RWPE1 (cell line): ENCODE measurements around the gene SLC50A1.
"Not testable (repeated sequence)": the region's sequence is repeated elsewhere in the genome, so short reads cannot be mapped to it uniquely, and the experiment has no call there.

Experiments used
- CTCF ChIA-PET: fragments of 350-600 bp; sonication (Branson Sonifier 250); formaldehyde crosslinking; extraction: SDS; loops from one replicate; lab custom pipeline; 2021; lab: Yijun Ruan, JAX
- POLR2A ChIA-PET: fragments of 400-600 bp; formaldehyde crosslinking; extraction: SDS; loops from one replicate; lab custom pipeline; 2020; ENCODE audit warnings: antibody characterized with exemption; ENCODE audit not compliant: low non-redundant PET; lab: Yijun Ruan, JAX
- DNase-seq: peaks from one replicate; pipeline ENCODE4 v3.0.0; 2012; ENCODE audit warnings: low spot score
- H3K27ac ChIP-seq: fragments of 450-650 bp; 2 replicates; pipeline ENCODE4 v1.5.1; 2017
- TF ChIP-seq, protein P1 (sequence below): fragments of 450-650 bp; conservative IDR thresholded peaks from 2 replicates; pipeline ENCODE4 v1.5.1; 2017; ENCODE audit warnings: low read depth, mild to moderate bottlenecking

The SLC50A1 gene

DNA sequence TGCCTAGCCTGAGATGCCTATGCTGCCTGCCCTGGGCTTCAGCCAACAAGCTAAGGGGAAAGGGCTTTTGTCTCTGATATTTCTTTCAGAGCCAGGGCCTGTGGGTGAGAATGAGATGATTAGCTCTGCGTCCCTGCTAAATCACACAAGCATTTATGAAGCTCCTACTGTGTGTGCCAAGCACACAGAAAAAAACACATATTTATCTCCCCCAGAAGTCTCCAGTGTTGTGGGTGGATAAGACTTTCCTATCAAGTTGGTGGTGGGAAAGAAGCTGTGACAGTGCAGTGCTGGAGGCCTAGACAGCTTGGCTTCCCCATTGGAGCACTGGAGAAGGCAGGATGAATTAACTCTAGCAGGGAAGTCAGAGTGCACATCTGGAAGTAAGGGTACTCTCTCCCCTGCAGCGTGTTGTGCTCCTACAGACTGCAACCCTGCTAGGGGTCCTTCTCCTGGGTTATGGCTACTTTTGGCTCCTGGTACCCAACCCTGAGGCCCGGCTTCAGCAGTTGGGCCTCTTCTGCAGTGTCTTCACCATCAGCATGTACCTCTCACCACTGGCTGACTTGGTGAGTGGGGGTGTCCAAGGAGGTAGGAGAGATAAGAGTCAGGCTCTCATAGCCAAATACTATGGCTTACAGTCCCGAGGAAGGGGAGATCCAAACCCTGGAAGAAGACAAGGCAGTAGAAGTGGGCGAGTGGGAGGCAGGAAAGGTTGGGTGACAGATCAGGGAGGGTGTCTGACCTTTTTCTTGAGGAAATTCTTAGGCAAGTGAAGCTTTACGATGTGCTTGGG, 1.7 kb downstream of the SLC50A1 start:
- DNase-seq: no peak
- ChIA-PET CTCF (interaction anchor here (0.7 to 1.8 kb wide), 4 partner anchors 30 to 864 kb away, joined by 4 to 5 read pairs (median 4); no protein-coding TSS in a partner anchor), POLR2A (interaction anchor here (2.9 kb wide), 1 partner anchor 12 kb away, joined by 14 read pairs; no protein-coding TSS in a partner anchor)
- H3K27ac ChIP-seq: peak overlapping the region; percentile 99
- TF ChIP-seq, protein P1, sequence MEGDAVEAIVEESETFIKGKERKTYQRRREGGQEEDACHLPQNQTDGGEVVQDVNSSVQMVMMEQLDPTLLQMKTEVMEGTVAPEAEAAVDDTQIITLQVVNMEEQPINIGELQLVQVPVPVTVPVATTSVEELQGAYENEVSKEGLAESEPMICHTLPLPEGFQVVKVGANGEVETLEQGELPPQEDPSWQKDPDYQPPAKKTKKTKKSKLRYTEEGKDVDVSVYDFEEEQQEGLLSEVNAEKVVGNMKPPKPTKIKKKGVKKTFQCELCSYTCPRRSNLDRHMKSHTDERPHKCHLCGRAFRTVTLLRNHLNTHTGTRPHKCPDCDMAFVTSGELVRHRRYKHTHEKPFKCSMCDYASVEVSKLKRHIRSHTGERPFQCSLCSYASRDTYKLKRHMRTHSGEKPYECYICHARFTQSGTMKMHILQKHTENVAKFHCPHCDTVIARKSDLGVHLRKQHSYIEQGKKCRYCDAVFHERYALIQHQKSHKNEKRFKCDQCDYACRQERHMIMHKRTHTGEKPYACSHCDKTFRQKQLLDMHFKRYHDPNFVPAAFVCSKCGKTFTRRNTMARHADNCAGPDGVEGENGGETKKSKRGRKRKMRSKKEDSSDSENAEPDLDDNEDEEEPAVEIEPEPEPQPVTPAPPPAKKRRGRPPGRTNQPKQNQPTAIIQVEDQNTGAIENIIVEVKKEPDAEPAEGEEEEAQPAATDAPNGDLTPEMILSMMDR: no peak

DNA sequence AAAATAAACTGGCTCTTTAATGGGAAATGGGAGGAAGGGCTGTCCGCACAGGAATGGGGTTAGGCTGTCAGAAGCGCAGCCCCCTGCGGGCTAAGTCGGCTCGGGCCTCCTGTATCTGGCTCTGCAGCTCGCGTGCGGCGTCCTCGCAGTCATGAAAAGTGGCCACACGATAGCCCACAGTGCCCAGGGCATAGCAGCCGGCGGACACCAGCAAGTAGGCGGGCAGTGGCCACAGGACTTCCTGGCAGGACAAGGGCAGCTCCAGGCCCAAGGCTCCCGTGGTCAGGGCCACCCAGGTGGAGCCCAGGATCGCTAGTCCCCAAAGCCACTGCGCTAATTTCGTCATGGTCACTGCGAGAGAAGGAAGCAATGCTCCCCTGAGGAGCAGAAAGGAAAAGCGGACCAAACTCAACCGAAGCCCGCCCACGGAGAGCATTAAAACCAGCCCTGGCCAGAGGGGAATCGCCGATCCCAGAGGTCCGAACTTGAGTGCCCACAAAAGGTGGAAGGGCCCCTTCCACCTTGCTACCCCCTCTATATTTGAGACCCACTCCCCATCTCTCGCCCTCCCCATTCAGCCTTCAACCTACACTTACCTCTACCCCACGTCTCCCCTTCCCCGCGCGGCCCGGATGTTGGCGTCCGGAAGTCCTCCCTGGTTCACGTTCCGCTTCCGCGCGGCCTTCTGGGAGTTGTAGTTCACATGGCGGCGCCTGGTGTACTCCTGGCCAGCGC, 4.4 kb downstream of the SLC50A1 start, which contains the start of gene DPM3:
TSS of gene DPM3 (minus strand) at position 637 of the 735 bp plus-strand sequence. CDS start at position 346, 291 bp downstream.
- peak within 1 kb of the TSS; percentile 90 for H3K27ac ChIP-seq
- DNase-seq: peak; percentile 69
- TF ChIP-seq, protein P1: no peak
- ChIA-PET CTCF (interaction anchor here (1.2 kb wide), 2 partner anchors 28 to 89 kb away, joined by 3 to 6 read pairs; partner anchors contain the start of gene ADAM15), POLR2A (no interaction called here)

DNA sequence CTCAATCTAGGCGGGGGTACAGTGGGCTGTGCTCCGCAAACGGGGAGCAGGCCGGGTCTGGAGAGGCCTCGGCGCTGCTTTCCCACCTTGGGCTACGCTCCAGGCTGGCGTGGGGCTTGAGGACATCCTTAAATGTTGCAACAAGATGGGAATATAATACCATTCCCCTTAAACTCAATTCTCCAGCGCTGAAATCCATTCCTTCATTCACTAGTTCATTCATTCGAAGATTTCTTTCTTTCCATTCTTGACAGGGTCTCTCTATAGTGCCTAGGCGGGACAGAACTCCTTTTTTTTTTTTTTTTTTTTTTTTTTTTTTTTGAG, 4.9 kb downstream of the SLC50A1 start:
- POLR2A ChIA-PET: no interaction called here
- TF ChIP-seq, protein P1: no peak
- peak overlapping the region; percentile 90 for H3K27ac ChIP-seq
- DNase-seq: no peak
- CTCF ChIA-PET: no interaction called here

DNA sequence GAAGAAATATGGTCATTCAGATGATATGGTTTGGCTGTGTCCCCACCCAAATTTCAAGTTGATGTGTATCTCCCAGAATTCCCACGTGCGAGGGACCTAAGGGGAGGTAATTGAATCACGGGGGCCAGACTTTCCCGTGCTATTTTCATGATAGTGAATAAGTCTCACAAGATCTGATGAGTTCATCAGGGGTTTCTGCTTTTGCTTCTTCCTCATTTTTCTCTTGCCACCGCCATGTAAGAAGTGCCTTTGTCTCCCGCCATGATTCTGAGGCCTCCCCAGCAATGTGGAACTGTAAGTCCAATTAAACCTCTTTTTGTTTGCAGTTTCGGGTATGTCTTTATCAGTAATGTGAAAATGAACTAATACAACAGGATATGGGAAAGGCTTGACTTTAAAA, 6.1 kb downstream of the SLC50A1 start:
- CTCF ChIA-PET: interaction anchor here (0.9 to 1.2 kb wide), 2 partner anchors 50 to 55 kb away, joined by 4 read pairs; no protein-coding TSS in a partner anchor
- DNase-seq: no peak

DNA sequence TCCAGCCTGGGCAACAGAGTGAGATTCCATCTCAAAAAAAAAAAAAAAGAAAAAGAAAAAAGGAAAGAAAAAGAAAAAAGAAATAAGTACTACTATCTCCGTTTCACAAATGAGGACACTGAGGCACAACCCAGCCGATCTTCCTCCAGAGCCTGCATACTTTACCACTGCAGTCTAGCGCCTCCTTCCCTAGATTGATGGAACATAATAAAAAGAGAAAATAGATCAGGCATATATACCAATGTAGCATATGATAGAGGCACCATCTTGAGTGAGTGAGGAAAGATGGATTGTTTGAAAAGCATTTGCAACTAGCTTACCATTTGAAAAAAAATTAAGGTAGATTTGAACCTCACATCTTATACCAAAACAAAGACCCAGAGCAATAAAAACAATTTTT, 9.8 kb downstream of the SLC50A1 start:
- CTCF ChIA-PET: interaction anchor here (0.6 to 2.1 kb wide), 2 partner anchors 22 to 526 kb away, joined by 3 to 9 read pairs; no protein-coding TSS in a partner anchor
- POLR2A ChIA-PET: no interaction called here
- no peak overlapping the region for H3K27ac ChIP-seq
- DNase-seq: no peak
- TF ChIP-seq, protein P1: no peak

More for the DNA sequence above, 6.1 kb downstream of the SLC50A1 start:
- H3K27ac ChIP-seq: no peak overlapping the region
- POLR2A ChIA-PET: no interaction called here
- TF ChIP-seq, protein P1: no peak

DNA sequence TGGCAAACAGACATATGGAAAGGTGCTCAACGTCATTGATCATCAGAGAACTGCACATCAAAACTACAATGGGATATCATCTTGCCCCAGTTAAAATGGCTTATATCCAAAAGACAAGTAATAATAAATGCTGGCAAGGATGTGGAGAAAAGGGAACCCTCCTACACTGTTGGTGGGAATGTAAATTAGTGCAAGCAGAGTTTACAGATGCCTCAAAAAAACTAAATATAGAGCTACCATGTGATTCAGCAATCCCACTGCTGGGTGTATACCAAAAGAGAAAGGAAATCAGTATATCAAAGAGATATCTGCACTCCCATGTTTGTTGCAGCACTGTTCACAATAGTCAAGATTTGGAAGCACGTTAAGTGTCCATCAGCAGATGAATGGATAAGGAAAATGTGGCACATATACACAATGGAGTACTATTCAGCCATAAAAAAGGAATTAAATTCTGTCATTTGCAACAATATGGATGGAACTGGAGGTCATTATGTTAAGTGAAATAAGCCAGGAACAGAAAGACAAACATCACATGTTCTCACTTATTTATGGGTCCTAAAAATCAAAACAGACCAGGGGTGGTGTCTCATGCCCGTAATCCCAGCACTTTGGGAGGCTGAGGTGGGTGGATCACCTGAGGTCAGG, 20.5 kb downstream of the SLC50A1 start:
- H3K27ac ChIP-seq, POLR2A ChIA-PET, DNase-seq: not testable (repeated sequence)
- CTCF ChIA-PET: interaction anchor here (1.0 kb wide), 1 partner anchor 17 kb away, joined by 5 read pairs; no protein-coding TSS in a partner anchor
